Colonic mucosa (tissue), 4 donors: ENCODE measurements around the gene NSF. TPM values are rescaled to one million over a fixed set of nuclear protein-coding genes. Genes with fewer than 3 reads are reported as not detected.
"Not testable (repeated sequence)": the region's sequence is repeated elsewhere in the genome, so short reads cannot be mapped to it uniquely, and the experiment has no call there.

Source experiments
- DNase-seq: peaks from one replicate; pipeline ENCODE4 v3.0.0-alpha.2; 2020
- H3K27ac ChIP-seq: fragments of 200-600 bp; one replicate; pipeline ENCODE4 v1.8.0; 2021
- H3K27me3 ChIP-seq: fragments of 200-600 bp; one replicate; pipeline ENCODE4 v1.8.0; 2021
- H3K36me3 ChIP-seq: fragments of 200-600 bp; one replicate; pipeline ENCODE4 v1.8.0; 2021
- H3K4me1 ChIP-seq: fragments of 200-600 bp; one replicate; pipeline ENCODE4 v1.8.0; 2021; ENCODE audit warnings: mild to moderate bottlenecking
- H3K4me3 ChIP-seq: fragments of 200-600 bp; one replicate; pipeline ENCODE4 v1.8.0; 2021
- H3K9ac ChIP-seq, 2 donors: one replicate each; pipeline ENCODE4 v1.7.0; 2013; ENCODE audit warnings: control low read depth in 2 of 2, low read depth in 2 of 2, low read length in 2 of 2
- H3K9me3 ChIP-seq: fragments of 200-600 bp; one replicate; pipeline ENCODE4 v1.8.0; 2021
- CTCF ChIP-seq: fragments of 200-600 bp; IDR thresholded peaks from one replicate; pipeline ENCODE4 v1.8.0; 2022; ENCODE audit warnings: antibody characterized with exemption, mild to moderate bottlenecking
- intact Hi-C: fragments of 100-400 bp; cut with DNase I; formaldehyde crosslinking; loops from one replicate; pipeline ENCODE4 v1.14.1; 2022
- total RNA-seq, 2 donors: library from RNA; stranded (reverse); fragmentation: NEBNext Ultra II Directional in 1 of 2; extraction: Animal tissue kit (Norgen Biotek cat#: 25700) in 1 of 2; gene quantifications; one replicate each; pipeline ENCODE4 v1.2.1, GENCODE V29; 2021
- donor health status: healthy.
- donor health status: DM: no; HTN: no; CAD: no.
- donor health status: DM: no; HTN: no; CAD: no.

NSF gene
- total RNA-seq, 2 donors from 2014 or later = 58.4 to 82.8 TPM

GRCh38 chr17:46789610-46790009 lies 199.1 kb downstream of the NSF start:
- no peaks in the 10 kb centered on the region for H3K4me1 ChIP-seq
- DNase-seq = no peak
- H3K27ac ChIP-seq = no peak overlapping the region
- no peak overlapping the region for H3K9ac ChIP-seq
- H3K9me3 ChIP-seq = no peaks in the 10 kb centered on the region
- H3K4me3 ChIP-seq = no peak overlapping the region
- no peaks in the 10 kb centered on the region for H3K27me3 ChIP-seq
- H3K36me3 ChIP-seq = no peaks in the 10 kb centered on the region
- intact Hi-C loops = no loop called here
- no peak for TF ChIP-seq CTCF

- Histone ChIP-seq H3K9me3 (no peaks in the 10 kb centered on the region), H3K27ac (no peak overlapping the region), H3K4me3 (no peak overlapping the region), H3K36me3 (no peaks in the 10 kb centered on the region), H3K9ac (no peak overlapping the region), H3K4me1 (no peaks in the 10 kb centered on the region), H3K27me3 (no peaks in the 10 kb centered on the region)
- no peak for DNase-seq
- TF ChIP-seq CTCF = no peak
- intact Hi-C loops = no loop called here
These were observed 199.7 kb downstream of the NSF start for GRCh38 chr17:46790216-46790615.

- no peaks in the 10 kb centered on the region for H3K36me3 ChIP-seq
- no peaks in the 10 kb centered on the region for H3K4me1 ChIP-seq
- no peak overlapping the region for H3K9ac ChIP-seq
- H3K4me3 ChIP-seq = no peak overlapping the region
- H3K9me3 ChIP-seq = no peaks in the 10 kb centered on the region
- intact Hi-C loops = no loop called here
- no peaks in the 10 kb centered on the region for H3K27me3 ChIP-seq
- no peak for DNase-seq
- TF ChIP-seq CTCF = no peak
- H3K27ac ChIP-seq = no peak overlapping the region
These were observed 201.1 kb downstream of the NSF start for GRCh38 chr17:46791531-46791930.

GRCh38 chr17:46792071-46792470 lies 201.6 kb downstream of the NSF start:
- H3K36me3 ChIP-seq = no peaks in the 10 kb centered on the region
- no peaks in the 10 kb centered on the region for H3K4me1 ChIP-seq
- H3K4me3 ChIP-seq = no peak overlapping the region
- no peaks in the 10 kb centered on the region for H3K9me3 ChIP-seq
- H3K27ac ChIP-seq = no peak overlapping the region
- no peaks in the 10 kb centered on the region for H3K27me3 ChIP-seq
- no peak for DNase-seq
- TF ChIP-seq CTCF = no peak
- H3K9ac ChIP-seq = no peak overlapping the region
- intact Hi-C loops = no loop called here

- H3K9me3 ChIP-seq, H3K36me3 ChIP-seq, DNase-seq, H3K27me3 ChIP-seq, intact Hi-C loops, H3K4me3 ChIP-seq, H3K9ac ChIP-seq, H3K27ac ChIP-seq, H3K4me1 ChIP-seq: not testable (repeated sequence)
These were observed 202.6 kb downstream of the NSF start for GRCh38 chr17:46793023-46793422.

- Histone ChIP-seq H3K4me1 (no peaks in the 10 kb centered on the region), H3K27me3 (no peaks in the 10 kb centered on the region)
- DNase-seq = no peak
These were observed 203.1 kb downstream of the NSF start for GRCh38 chr17:46793541-46793940.

More at GRCh38 chr17:46793541-46793940, 203.1 kb downstream of the NSF start:
- no peak overlapping the region for H3K9ac ChIP-seq
- TF ChIP-seq CTCF = no peak
- no peak overlapping the region for H3K27ac ChIP-seq
- no peaks in the 10 kb centered on the region for H3K9me3 ChIP-seq
- H3K4me3 ChIP-seq = no peak overlapping the region
- intact Hi-C loops = no loop called here
- H3K36me3 ChIP-seq = no peaks in the 10 kb centered on the region
